Stomach (tissue), 9 donors: Measurements from ENCODE around the gene R3HDM2. TPM values are rescaled to one million over a fixed set of nuclear protein-coding genes. Genes with fewer than 3 reads are reported as not detected.

Experiments
- DNase-seq, 2 donors: peaks; one replicate each; pipeline versions ENCODE4 v3.0.0 to v3.0.0-alpha.2; 2013 to 2019
- H3K27ac ChIP-seq, 5 donors: fragments of 200-600 bp in 4 of 5; sonication (generic) in 4 of 5; one replicate each; pipeline ENCODE4 v1.5.1; 2013 to 2019; ENCODE audit warnings: mild to moderate bottlenecking in 1 of 5, moderate library complexity in 1 of 5
- H3K27me3 ChIP-seq, 3 donors: fragments of 200-600 bp; sonication (generic); one replicate each; pipeline ENCODE4 v1.5.1; 2017 to 2019; ENCODE audit warnings: mixed run types in 1 of 3
- H3K36me3 ChIP-seq, 4 donors: fragments of 200-600 bp; sonication (generic); 1 replicate in 3 of 4; 2 replicates in 1 of 4; pipeline ENCODE4 v1.5.1; 2016 to 2019
- H3K4me1 ChIP-seq, 4 donors: fragments of 200-600 bp; sonication (generic); one replicate each; pipeline ENCODE4 v1.5.1; 2016 to 2019
- H3K4me3 ChIP-seq, 4 donors: fragments of 200-600 bp; sonication (generic) in 3 of 4; one replicate each; pipeline ENCODE4 v1.5.1; 2016 to 2019; ENCODE audit warnings: mild to moderate bottlenecking in 1 of 4
- H3K9me3 ChIP-seq, 4 donors: fragments of 200-600 bp; sonication (generic); one replicate each; pipeline ENCODE4 v1.5.1; 2016 to 2019
- EP300 ChIP-seq: sonication (generic); formaldehyde crosslinking; IDR thresholded peaks from one replicate; pipeline ENCODE4 v1.6.1; 2017; ENCODE audit warnings: antibody characterized with exemption
- POLR2A ChIP-seq, 4 donors: fragments of 450-650 bp; IDR thresholded peaks; one replicate each; pipeline ENCODE4 v1.6.1; 2016; ENCODE audit warnings: antibody characterized with exemption in 4 of 4, control low read depth in 2 of 4, mild to moderate bottlenecking in 1 of 4, moderate library complexity in 1 of 4
- POLR2AphosphoS5 ChIP-seq, 3 donors: sonication (generic); formaldehyde crosslinking; IDR thresholded peaks; one replicate each; pipeline ENCODE4 v1.6.1; 2016; ENCODE audit warnings: antibody characterized with exemption in 3 of 3
- WGBS, 5 donors: extraction: QIAGEN DNeasy Blood & Tissue Kit in 3 of 5; methylation state at CpG; one replicate each; pipeline versions ENCODE4 v1.1.5 to v1.1.7; 2013 to 2018; 5-methylcytosine and 5-hydroxymethylcytosine counted together
- intact Hi-C: fragments of 100-400 bp; cut with DNase I; formaldehyde crosslinking; loops from one replicate; pipeline ENCODE4 v1.15.1; 2023; ENCODE audit warnings: low total_unique reads
- polyA plus RNA-seq, 3 donors: library from polyadenylated mRNA; stranded (reverse); fragments of 200-250 nt; gene quantifications; one replicate each; pipeline ENCODE4 v1.2.3, GENCODE V29; 2013
- small RNA-seq, 4 donors: library from RNA; depleted of rRNA; stranded (forward); fragments of <200 nt; gene quantifications; one replicate each; pipeline ENCODE3, GENCODE V24; 2016
- total RNA-seq, 5 donors: library from RNA; depleted of rRNA; stranded (reverse); fragments of >200 nt; gene quantifications; one replicate each; pipeline versions ENCODE4 v1.1.0 to v1.2.3, GENCODE V29; 2014 to 2016
- donor health status: healthy with polysubstance abuse.
- donor health status: Bipolar disorder and iron deficiency.
- donor health status: healthy.

The R3HDM2 gene
- total and polyA plus RNA-seq, 8 donors, result 12.4 to 64.3 (median 24.5) TPM

DNA sequence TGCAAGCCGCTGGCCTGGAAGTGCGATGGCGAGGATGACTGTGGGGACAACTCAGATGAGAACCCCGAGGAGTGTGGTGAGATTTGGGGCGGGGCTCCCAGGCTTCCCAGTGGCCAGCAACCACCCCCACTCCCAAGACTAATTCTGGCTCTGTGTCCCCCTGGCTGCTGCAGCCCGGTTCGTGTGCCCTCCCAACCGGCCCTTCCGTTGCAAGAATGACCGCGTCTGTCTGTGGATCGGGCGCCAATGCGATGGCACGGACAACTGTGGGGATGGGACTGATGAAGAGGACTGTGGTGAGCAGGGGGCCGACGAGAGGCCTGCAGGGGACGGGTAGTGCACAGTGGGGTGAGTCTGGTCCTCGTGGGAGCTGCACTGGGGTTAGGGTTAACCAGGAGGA lies 226.4 kb downstream of the R3HDM2 start:
- intact Hi-C loops, result no loop called here
- H3K27ac ChIP-seq, result no peak overlapping the region
- H3K4me1 ChIP-seq, result no peaks in the 10 kb centered on the region
- peaks cover 70 to 100% (median 98%) of the 10 kb centered on the region in 4 donors for H3K36me3 ChIP-seq
- no peaks in the 10 kb centered on the region for H3K27me3 ChIP-seq
- no peak overlapping the region for H3K4me3 ChIP-seq
- TF ChIP-seq POLR2A (IDR thresholded peaks at IDR 0.05) (no peak), EP300 (no peak)
- DNase-seq, result no peak
- WGBS, 5 donors, result 86 to 96% (median 91%) methylated on average over 17 to 19 of the region's 19 CpGs
- no peaks in the 10 kb centered on the region for H3K9me3 ChIP-seq

GRCh38 chr12:57203791-57204190 lies 227.1 kb downstream of the R3HDM2 start:
- TF ChIP-seq EP300, result no peak
- TF ChIP-seq POLR2AphosphoS5 (IDR thresholded peaks at IDR 0.05), result no peak
- intact Hi-C loops, result no loop called here
- no peak overlapping the region for H3K27ac ChIP-seq
- H3K4me3 ChIP-seq, result no peak overlapping the region
- peaks cover 77 to 100% (median 98%) of the 10 kb centered on the region in 4 donors for H3K36me3 ChIP-seq
- H3K9me3 ChIP-seq, result no peaks in the 10 kb centered on the region
- H3K4me1 ChIP-seq, result no peaks in the 10 kb centered on the region
- H3K27me3 ChIP-seq, result no peaks in the 10 kb centered on the region
- 84 to 100% (median 87%) methylated on average over 1 to 11 of the region's 11 CpGs for WGBS, 5 donors
- no peak for DNase-seq

Small RNAs within 50 kb of the gene (small RNA-seq; reads per million reads assigned to genes)
- 0 reads per million in 4 donors for gene RNU6-879P

Other genes with a start within 250 kb of the R3HDM2 start
- under 1 TPM in 1 of 5 donors, not detected in 4; 0.18 TPM for gene NXPH4, start 214.2 kb downstream of the R3HDM2 start, total RNA-seq
- gene NXPH4, start 214.2 kb downstream of the R3HDM2 start, polyA plus RNA-seq, result under 1 TPM in 2 of 3 donors, not detected in 1; 0.30 to 0.44 TPM
- 10 to 100 TPM; 26.1 to 93.7 (median 77.8) TPM for gene SHMT2, start 201.3 kb downstream of the R3HDM2 start, total RNA-seq
- gene SHMT2, start 201.3 kb downstream of the R3HDM2 start, polyA plus RNA-seq, result 10 to 100 TPM; 54.6 to 59.0 (median 57.1) TPM
- gene STAC3, start 179.9 kb downstream of the R3HDM2 start, total RNA-seq, result 1 to 10 TPM in 2 of 5 donors, under 1 TPM in 2, not detected in 1; 0.55 to 5.1 (median 1.6) TPM
- 1 to 10 TPM; 1.3 to 3.8 (median 3.5) TPM for gene STAC3, start 179.9 kb downstream of the R3HDM2 start, polyA plus RNA-seq
- gene INHBC, start 3.7 kb upstream of the R3HDM2 start, total RNA-seq, result under 1 TPM in 1 of 5 donors, not detected in 4; 0.37 TPM
- gene INHBC, start 3.7 kb upstream of the R3HDM2 start, polyA plus RNA-seq, result not detected
- not detected for gene INHBE, start 24.3 kb upstream of the R3HDM2 start, total RNA-seq
- not detected for gene INHBE, start 24.3 kb upstream of the R3HDM2 start, polyA plus RNA-seq
- gene GLI1, start 28.7 kb upstream of the R3HDM2 start, total RNA-seq, result 1 to 10 TPM in 1 of 5 donors, under 1 TPM in 4; 0.14 to 4.0 (median 0.58) TPM
- 1 to 10 TPM in 2 of 3 donors, under 1 TPM in 1; 0.53 to 2.7 (median 1.7) TPM for gene GLI1, start 28.7 kb upstream of the R3HDM2 start, polyA plus RNA-seq
- gene ARHGAP9, start 48.8 kb upstream of the R3HDM2 start, total RNA-seq, result 10 to 100 TPM in 1 of 5 donors, 1 to 10 TPM in 3, not detected in 1; 2.3 to 28.1 (median 5.8) TPM
- 10 to 100 TPM in 1 of 3 donors, 1 to 10 TPM in 2; 5.8 to 11.1 (median 7.5) TPM for gene ARHGAP9, start 48.8 kb upstream of the R3HDM2 start, polyA plus RNA-seq
- gene MARS1, start 57.0 kb upstream of the R3HDM2 start, total RNA-seq, result 1,000 to 10,000 TPM in 1 of 5 donors, 100 to 1,000 TPM in 1, 10 to 100 TPM in 3; 37.3 to 1,821 (median 71.6) TPM
- 10 to 100 TPM; 35.1 to 91.2 (median 51.8) TPM for gene MARS1, start 57.0 kb upstream of the R3HDM2 start, polyA plus RNA-seq
- gene DDIT3, start 89.5 kb upstream of the R3HDM2 start, total RNA-seq, result 100 to 1,000 TPM in 1 of 5 donors, 10 to 100 TPM in 3, 1 to 10 TPM in 1; 7.5 to 159 (median 36.2) TPM
- 10 to 100 TPM; 49.7 to 83.4 (median 68.7) TPM for gene DDIT3, start 89.5 kb upstream of the R3HDM2 start, polyA plus RNA-seq
- gene MBD6, start 91.8 kb upstream of the R3HDM2 start, total RNA-seq, result 100 to 1,000 TPM in 1 of 5 donors, 10 to 100 TPM in 3, 1 to 10 TPM in 1; 4.8 to 129 (median 32.2) TPM
- 10 to 100 TPM; 23.2 to 30.9 (median 28.7) TPM for gene MBD6, start 91.8 kb upstream of the R3HDM2 start, polyA plus RNA-seq
- gene DCTN2, start 116.1 kb upstream of the R3HDM2 start, total RNA-seq, result 100 to 1,000 TPM in 3 of 5 donors, 10 to 100 TPM in 2; 28.6 to 177 (median 102) TPM
- 100 to 1,000 TPM in 2 of 3 donors, 10 to 100 TPM in 1; 90.0 to 168 (median 110) TPM for gene DCTN2, start 116.1 kb upstream of the R3HDM2 start, polyA plus RNA-seq
- 1 to 10 TPM in 4 of 5 donors, not detected in 1; 1.3 to 2.3 (median 1.6) TPM for gene KIF5A, start 119.0 kb upstream of the R3HDM2 start, total RNA-seq
- gene KIF5A, start 119.0 kb upstream of the R3HDM2 start, polyA plus RNA-seq, result under 1 TPM; 0.19 to 0.40 (median 0.31) TPM
- gene PIP4K2C, start 160.1 kb upstream of the R3HDM2 start, total RNA-seq, result 100 to 1,000 TPM in 1 of 5 donors, 10 to 100 TPM in 4; 15.9 to 116 (median 46.1) TPM
- 10 to 100 TPM; 14.1 to 39.7 (median 20.1) TPM for gene PIP4K2C, start 160.1 kb upstream of the R3HDM2 start, polyA plus RNA-seq
- 10 to 100 TPM in 3 of 5 donors, 1 to 10 TPM in 2; 5.2 to 49.6 (median 14.3) TPM for gene DTX3, start 173.8 kb upstream of the R3HDM2 start, total RNA-seq
- 10 to 100 TPM; 14.6 to 26.9 (median 17.1) TPM for gene DTX3, start 173.8 kb upstream of the R3HDM2 start, polyA plus RNA-seq
- gene ARHGEF25, start 180.4 kb upstream of the R3HDM2 start, total RNA-seq, result 100 to 1,000 TPM in 1 of 5 donors, 10 to 100 TPM in 4; 18.7 to 220 (median 31.8) TPM
- gene ARHGEF25, start 180.4 kb upstream of the R3HDM2 start, polyA plus RNA-seq, result 10 to 100 TPM; 22.5 to 48.4 (median 24.8) TPM
- gene B4GALNT1, start 202.2 kb upstream of the R3HDM2 start, total RNA-seq, result 1 to 10 TPM in 1 of 5 donors, not detected in 4; 1.1 TPM
- under 1 TPM; 0.31 to 0.75 (median 0.60) TPM for gene B4GALNT1, start 202.2 kb upstream of the R3HDM2 start, polyA plus RNA-seq